SU-DHL-6 (cell line): ENCODE data around the gene SERPINH1.

ENCODE experiments used
- CTCF ChIP-seq: fragments of 200-600 bp; sonication (generic); IDR thresholded peaks from one replicate; pipeline ENCODE4 v1.5.1; 2017; ENCODE audit warnings: antibody characterized with exemption, mild to moderate bottlenecking, low read length, moderate library complexity; ENCODE audit not compliant: insufficient read depth, poor library complexity, severe bottlenecking
- EZH2phosphoT487 ChIP-seq: fragments of 200-600 bp; sonication (generic), shearing (Covaris generic); conservative IDR thresholded peaks from 2 replicates; pipeline ENCODE4 v1.6.1; 2018; ENCODE audit warnings: mild to moderate bottlenecking, antibody characterized with exemption, low read length, moderate library complexity, mixed read lengths

- TF ChIP-seq CTCF (no peak), EZH2phosphoT487 (no peak)
Measured at GRCh38 chr11:75514596-75514995, 47.5 kb upstream of the SERPINH1 start.
